HG02973 (cell line): ENCODE measurements around the gene SFT2D3.
A peak's percentile ranks its signal among the peaks of the same experiment; 100 is the strongest.

Experiments used
- ATAC-seq: cut with Tn5 transposase; IDR thresholded peaks from one replicate; pipeline ENCODE4 v1.9.1; 2021; ENCODE audit warnings: moderate library complexity; ENCODE audit not compliant: unreplicated experiment

Gene SFT2D3

DNA sequence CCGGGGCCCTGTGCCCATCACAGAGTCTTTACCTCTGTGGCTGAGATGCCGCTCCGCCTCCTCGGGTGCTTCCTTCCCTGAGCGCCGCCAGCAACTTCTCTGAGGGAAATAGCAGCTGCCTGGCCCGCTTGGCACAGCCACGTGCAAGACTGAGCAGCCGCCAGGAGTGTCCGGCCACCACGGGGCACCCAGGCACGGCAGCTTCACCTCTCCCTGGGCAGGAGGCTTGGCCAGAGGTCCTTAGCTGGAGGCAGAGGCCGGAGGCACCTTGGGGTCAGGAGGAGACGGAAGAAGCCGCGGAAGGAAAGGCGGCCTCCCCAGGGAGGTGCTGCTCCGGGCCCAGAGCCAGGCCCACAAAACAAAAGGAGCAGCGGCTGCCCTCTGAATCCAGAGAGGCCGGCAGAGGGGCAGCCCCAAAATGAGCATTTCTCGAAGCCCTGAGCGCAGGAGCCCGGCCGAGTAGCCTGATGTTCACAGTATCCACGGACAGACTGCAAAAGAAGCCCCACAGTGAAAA lies 20.0 kb upstream of the SFT2D3 start:
- no peak for ATAC-seq

DNA sequence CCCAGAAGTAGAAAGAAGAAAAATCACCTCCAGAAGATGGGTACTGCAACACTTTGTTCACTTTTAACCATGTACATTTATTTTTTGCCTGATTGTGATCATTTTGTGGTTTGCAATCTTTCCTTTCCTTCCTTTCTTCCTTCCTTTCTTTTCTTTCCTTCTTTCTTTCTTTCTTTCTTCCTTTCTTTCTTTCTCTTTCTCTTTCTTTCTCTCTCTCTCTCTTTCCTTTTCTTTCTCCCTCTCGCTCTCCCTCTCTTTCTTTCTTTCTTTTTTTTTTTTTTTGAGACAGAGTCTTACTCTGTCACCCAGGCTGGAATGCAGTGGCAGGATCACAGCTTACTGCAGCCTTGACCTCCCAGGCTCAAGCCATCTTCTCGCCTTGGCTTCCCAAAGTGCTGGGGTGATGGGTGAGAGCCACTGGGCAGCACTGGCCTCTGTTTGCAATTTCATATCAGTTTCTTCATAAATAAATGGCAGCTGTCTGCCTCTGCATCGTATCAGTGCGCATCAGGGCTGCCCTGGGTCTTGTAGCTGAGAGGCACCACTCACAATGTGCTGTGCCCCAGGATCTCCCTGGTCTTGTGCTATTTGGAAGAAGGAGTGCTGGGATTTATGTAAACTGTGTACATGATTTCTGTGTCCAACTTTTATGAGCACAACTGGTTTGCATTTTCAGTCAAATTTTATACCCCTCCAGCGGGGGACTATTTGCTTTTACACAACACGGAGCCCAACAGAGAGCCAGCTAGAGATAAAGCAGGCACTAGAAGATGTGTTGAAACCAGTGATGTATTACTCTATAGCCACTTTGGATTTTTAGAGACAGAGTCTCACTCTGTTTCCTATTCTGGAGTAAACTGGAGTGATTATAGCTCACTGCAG lies 19.1 kb upstream of the SFT2D3 start:
- no peak for ATAC-seq

DNA sequence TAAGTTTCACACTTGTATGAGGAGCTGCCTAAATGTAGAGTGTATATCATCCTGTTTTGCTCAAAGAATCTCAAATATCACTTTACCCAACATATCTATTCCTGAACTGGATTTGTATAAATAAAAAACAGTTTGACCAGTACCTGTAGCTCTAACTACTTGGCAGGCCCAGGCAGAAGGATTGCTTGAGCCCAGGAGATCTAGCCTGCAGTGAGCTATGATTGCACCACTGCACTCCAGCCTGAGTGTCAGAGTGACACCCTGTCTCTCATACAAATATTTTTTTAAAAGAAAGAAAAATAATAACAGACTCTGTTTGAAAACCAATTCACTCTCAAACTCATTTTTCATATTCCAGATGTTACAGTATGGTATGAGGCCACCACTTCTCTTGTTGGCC lies 18.2 kb upstream of the SFT2D3 start:
- ATAC-seq, result no peak

DNA sequence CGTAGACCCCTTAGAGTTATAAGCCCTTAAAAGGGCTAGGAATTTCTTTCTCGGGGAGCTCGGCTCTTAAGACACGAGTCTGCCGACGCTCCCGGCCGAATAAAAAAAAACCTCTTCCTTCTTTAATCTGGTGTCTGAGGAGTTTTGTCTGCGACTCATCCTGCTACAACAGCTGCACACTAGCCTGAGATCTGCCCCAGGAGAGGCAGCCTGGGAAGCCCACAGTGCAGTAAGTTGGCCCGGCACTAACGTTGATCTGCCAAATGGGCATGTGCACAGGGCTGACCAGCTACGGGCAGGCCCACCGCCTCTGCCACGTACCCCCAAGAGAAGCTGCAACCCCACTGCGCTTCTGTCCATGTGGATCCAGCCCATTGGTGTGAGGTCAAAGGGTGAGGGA lies 17.5 kb upstream of the SFT2D3 start:
- ATAC-seq, result no peak

DNA sequence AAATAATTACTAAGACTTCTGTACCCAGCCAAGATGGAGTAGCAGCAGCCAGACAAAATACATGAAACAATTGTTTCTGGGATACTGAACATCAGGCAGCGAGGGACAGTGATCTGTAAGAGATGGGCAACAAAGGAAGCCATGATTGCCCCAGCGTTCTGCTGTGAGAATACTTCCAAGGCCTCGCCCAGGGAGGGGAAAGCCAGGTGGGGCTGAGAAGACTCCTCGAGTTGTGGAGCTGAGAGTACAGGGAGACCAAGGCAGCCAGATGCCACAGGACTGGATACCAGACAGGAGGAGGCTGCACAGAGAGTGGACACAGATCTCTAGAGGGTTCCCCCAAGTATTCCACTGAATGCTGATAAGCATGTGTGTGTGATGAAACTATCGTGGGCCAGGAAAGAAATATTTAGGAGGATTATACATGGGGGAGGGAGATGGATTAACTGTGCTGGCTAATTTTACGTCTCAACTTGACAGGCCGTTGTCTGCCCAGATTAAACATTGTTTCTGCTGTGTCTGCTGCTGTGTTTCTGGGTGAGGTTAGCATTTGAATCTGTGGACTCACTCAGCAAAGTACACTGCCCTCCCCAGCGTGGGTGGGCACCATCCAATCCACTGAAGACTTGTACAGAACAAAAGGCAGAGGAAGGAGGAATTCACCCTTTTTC lies 15.8 kb upstream of the SFT2D3 start:
- ATAC-seq, result no peak

DNA sequence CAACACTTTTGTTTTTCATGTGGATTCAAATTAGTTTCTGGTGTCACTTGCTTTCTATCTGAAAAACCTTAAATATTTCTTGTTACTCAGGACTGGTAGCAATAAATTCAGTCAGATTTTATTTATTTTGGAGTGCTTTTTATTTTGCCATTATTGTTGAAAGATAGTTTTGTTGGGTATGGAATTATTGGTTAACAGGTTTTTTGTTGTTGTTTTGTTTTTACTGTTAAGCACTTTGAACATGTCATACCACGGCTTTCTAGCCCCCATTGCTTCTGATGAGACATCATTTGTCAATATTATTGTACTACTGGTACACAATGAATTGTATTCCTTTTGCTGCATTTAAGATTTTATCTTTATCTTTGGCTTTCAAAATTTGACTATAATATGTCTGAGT lies 12.9 kb upstream of the SFT2D3 start:
- ATAC-seq, result no peak

DNA sequence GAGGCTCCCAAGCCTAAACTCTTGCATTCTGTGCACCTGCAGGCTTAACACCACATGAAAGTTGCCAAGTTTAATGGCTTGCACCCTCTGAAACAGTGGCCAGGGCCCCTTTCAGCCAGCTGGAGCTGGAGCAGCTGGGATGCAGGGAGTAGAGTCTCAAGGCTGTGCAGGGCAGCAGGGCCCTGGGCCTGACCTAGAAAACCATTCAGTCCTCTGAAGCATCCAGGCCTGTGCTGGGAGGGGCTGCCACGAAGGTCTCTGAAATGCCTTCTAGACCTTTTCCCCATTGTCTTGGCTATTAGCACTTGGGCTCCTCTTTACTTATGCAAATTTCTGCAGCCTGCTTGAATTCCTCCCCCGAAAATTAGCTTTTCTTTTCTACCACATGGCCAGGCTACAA lies 10.6 kb upstream of the SFT2D3 start:
- no peak for ATAC-seq

DNA sequence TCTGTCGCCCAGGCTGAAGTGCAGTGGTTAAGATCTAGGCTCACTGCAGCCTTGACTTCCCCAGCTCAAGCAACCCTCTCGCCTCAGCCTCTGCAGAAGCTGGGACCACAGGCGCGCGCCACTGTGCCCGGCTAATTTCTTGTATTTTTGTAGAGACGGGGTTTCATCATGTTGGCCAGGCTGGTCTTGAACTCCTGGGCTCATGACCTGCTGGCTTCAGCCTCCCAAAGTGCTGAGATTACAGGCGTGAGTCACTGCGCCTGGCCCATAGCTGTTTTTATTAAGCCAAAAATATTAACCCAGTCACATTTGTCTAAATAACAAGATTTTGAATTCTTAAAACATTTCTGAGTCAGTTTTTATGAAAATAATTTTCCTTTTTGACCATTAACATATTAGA lies 6.3 kb upstream of the SFT2D3 start:
- ATAC-seq, result no peak

DNA sequence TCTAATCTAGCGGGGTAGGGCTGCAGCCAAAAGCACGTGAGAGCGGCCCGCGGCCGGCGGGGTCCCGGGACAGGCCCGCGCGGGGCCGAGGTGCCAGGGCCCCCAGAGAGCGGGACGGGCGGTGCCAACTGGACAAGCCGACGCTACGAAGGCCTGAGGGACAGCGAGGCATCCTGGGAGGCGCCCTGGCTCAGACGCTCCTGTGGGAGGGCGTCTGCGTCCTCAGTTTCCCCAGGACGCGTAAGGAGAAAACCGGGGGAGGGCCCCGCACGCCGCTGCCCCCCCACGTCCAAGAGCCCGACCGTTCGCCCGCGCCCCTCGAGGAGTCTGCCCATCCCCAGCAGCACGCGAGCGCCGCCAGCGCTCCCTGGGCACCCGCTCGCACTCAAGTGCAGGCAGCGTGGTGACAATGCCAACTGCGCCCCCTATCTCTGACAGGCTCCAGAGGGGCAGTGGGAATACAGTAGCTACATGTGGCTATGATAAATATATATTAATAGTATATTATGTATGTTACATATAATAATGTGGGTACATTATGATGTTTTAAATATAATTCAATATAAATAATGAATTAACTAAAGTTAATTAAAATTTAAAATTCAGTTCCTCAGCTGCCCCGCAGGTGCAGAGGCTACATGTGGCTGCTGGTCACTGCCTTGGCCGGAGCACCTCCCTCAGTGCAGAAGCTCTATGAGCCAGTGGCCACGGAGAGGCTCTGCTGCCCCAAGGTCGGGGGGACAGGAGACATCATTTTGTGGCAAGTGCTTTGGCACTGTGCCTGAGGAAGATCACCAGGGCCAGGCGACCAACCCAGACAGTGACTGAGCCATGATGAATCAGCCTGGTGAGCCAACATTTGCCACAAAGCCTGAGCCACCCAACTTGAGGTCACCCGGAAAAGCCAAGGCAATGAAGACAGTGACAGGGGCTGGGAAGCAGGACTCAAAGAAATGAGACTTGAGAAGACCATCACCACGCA lies 5.5 kb upstream of the SFT2D3 start:
- ATAC-seq, result no peak

DNA sequence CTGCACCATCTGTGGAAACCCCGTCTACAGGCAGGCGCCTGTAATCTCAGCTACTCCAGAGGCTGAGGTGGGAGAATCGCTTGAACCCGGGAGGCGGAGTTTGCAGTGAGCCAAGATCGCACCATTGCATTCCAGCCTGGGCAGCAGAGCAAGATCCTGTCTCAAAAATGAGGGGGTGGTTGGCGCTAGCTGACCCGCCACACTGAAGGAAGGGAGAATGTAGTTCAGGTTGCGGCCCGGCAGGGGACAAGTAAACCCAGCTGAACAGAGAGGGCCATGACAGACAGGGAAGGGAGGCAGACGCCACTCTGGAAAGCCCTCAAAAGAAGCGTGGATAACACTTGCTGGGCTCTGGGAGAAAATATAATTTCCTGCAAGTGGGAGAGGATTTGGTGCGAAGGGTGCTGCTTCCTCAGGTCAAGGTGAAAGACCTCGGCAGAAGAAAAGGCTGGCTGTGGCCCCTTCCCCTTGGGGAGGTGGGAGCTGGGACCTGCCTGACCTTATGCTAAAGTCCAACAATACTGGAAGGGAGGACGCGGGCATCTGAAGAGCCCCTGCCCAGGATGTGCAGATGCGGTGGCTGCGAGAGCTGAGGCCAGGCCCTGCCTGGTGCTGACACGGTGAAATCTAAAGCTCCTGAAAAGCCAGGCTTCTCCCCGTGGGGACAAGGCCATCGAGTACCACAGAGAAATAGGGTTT lies 3.7 kb upstream of the SFT2D3 start:
- no peak for ATAC-seq

DNA sequence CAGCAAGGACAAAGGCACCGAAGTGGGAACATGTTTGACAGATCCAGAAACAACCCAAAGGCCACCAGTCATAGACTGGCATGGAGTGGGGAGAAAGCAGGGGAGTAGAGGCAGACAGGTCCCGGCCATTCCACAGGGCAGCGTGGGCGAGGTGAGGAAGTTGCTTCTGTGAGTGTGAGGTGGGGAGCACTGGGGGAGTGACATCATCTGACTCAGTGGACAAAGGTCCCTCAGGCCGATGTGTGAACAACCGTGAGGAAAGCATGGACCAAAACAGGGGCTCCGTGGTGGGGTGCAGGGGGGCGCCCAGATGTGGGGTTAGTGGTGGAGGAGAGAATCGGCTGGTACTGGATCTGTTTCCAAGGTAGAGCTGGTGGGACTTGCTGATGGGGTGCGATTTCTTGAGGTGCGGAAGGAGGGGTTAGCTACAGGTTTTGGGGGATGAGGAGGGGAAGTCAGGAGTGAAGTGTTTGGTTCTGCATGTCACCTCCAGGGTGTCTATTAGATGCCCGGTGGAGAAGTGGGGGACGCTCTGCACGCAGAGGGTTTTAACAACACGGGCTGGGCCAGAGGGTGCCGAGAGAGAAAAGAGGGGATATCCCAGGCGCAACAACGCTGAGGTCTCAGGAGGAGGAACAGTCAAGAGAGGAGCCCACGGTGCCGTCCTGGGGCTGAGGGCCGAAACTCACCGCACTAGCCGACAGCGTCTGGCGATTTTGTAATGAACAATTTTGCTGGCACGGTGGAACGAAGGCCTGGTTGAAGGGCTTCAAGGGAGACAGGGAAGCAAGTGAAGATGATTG lies 2.5 kb upstream of the SFT2D3 start:
- no peak for ATAC-seq

DNA sequence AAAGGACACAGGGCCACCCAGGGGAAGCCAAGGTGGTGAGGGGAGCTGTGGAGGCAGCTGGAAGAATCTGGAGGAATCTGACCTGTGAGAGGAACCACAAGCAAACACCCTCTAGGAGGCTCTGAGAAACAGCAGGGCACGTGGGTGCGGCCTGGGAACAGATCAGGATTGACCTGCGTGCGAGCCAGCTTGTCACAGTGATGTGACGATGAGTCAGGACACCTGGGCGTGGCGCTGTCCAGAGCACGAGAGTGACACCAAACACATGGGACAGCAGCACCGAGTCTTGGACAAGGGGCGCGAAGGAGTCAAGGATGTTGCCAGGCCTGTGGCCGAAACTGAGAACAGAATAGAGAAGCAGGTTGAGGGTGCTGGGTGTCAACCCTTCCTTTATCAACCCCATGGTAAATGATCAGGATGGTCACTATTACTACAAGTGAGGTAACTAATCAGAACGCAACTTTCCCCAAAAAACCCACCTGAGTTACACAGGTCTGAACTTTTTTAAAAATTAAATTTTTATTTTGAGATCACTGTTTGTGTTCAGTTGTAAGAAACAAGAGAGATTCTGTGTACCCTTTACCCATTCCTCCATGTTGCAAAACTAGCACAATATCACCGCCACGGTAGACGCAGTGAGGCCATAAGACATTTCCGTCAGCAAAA lies 637 bp upstream of the SFT2D3 start:
- ATAC-seq, result peak; percentile 57

DNA sequence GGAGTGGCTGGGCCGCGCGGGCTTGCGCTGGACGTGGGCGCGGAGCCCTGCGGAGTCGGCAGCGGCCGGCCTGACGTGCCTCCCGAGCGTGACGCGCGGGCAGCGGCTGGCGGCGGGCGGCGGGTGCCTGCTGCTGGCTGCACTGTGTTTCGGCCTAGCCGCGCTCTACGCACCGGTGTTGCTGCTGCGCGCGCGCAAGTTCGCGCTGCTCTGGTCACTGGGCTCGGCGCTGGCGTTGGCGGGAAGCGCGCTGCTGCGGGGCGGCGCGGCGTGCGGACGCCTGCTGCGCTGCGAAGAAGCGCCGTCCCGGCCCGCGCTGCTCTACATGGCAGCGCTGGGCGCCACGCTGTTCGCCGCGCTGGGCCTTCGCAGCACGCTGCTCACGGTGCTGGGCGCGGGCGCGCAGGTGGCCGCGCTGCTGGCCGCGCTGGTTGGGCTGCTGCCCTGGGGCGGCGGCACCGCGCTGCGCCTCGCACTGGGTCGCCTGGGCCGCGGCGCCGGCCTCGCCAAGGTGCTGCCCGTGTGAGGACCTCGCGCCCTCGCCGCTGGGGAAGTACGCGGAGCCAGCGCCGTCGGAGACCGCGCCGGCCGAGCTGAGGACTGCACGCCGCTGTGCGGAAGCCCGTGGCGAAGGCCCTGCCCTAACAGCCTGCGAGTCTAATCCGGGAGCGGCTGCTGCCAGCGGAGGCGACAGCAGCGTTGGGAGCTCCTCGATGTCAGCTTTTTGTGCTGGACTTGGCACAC lies 526 bp downstream of the SFT2D3 start:
- ATAC-seq, result peak; percentile 57

DNA sequence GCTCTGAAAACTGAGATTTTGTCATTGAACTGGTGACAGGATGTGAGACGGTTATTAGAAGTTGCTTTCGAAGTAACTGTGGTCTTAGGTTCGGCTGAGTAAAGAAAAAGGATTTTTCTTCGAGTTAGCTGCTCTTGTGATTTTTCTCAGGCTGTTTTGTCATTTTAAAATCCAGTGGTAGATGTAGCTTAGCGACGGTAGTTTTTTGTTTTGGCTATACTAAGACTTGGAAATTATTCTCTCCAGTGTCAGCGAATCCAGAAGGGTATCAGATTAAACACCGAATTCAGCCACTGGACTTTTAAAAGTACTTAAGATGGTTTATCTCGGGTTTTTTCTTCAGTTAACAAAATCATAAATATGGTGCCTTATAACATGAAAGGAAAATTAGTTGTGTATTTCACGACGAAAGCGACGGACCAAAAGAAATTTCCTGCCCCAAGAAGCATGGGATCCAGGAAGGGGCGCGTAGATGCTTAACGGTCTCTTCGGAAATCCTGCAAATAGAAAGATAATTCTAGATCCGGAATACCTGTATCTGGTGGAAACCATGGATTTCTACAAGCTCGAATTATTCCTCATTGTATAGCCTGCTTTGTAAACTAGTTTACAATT lies 1.2 kb downstream of the SFT2D3 start:
- no peak for ATAC-seq

DNA sequence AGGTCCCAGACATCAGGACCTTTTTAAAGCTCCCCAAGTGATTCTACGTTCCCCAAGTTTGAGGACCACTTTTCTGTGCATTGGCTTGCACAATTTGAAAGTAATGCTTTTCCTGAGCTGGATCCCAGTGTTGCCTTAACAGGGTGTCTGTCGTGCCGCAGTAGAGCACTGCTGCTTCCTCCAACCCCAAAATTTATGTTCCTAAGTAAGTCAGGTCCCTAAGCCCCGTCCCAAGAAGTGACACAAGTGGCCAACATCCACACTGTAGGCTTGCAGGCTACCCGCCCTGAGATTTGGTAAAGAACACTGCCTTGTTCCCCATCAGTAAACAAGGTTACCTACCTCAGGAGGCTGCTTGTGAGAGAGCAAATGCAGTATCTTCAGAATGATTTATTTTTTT lies 2.0 kb downstream of the SFT2D3 start:
- ATAC-seq, result no peak

DNA sequence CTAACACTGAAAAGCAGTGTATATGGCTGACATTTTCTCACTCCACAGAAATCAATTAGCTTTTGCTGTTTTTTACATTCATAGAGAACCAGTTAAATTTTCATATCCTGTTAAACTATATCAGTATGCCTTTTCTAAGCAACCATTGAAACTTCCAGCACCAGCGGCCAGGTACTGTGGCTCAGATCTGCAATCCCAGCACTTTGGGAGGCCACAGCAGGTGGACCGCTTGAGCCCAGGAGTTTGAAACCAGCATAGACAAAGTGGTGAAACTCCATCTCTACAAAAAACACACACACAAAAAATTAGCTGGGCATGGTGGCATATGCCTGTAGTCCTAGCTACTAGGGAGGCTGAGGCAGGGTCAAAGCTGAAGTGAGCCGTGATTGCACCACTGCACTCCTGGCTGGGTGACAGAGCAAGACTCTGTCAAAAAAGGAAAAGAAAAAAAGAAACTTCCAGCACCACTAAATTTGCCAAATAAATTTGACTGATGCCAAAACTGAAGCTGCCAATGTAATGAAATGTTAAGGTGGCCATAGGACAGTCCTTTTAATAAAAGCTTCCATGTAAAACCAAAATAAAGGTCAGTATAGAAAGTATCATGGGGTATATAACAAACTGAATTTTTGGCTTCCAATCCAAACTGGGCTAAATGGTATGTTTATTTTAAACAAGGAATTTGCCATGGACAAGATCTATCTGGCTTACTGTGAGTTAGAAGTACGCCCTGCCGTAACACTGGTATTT lies 3.5 kb downstream of the SFT2D3 start:
- no peak for ATAC-seq

DNA sequence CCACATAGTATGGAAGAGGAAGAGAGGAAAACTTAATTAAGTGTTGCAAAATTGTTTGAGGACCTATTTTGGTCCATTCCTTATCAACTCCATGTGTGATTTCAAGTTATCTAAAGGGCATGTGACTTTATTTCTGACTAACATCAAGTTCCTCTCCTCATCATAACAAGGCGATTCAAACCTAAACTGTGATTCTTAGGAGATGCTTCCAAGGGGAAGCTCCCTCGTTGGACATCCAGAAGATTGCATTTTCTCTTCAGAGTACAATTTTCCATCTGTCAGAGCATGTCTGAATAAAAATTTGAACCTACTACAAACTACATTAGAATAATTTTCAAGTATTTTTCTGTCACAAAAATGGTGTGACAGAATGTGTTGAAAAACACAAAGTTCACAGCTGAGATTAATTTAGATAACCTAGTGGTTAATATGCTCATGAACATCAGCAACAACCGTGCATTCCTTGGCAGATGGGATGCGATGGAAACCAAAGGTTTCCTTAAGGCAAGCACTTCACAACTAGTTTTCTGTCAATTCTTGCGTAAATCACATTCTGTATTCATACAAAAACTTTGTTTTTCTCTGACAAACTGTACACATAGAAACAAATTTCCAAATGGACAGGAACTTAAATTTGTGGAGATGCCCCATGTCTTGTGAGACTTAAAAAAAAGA lies 4.2 kb downstream of the SFT2D3 start:
- no peak for ATAC-seq
